Measurements from ENCODE around the gene FAS. TPM values are rescaled to one million over a fixed set of nuclear protein-coding genes. Genes with fewer than 3 reads are reported as not detected.

FAS gene
- polyA plus RNA-seq, 3 donors: 27.3 to 28.9 (median 27.9) TPM

DNA sequence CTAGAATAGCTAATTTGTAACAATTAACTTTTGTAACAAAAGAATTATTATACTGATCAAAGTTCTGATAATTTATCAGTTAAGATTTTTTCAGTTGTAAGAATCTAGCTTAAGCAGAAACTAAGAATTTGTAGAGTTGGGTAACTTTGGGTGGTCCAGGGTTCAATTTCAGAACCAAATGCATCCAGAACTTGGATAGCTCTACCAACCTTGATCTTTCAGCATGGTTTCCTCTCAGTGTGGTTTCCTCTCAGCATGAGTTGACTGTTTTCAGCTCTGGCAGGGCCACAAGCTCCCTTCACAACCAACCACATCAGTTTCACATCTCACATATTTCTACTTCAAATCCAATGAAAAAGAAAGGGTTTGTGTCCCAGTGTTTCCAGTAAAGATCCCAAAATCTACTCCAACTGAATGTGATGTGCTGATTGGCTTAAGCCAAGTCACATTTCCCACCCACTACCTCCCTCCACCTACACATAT is 3.3 kb upstream of the FAS start:
- TF ChIP-seq CTCF (IDR thresholded peaks at IDR 0.05): peak; percentile 56
- peak overlapping the region in 5 of 7 donors; percentile 2 to 82 (median 41) for H3K27ac Mint-ChIP-seq
- H3K27ac ChIP-seq (ENCODE audit: low read depth in 1 of 2, low read length in 2 of 2): peak overlapping the region in 1 of 2 donors; percentile 6

GRCh38 chr10:88987840-88988239 is 2.8 kb upstream of the FAS start:
- TF ChIP-seq CTCF (IDR thresholded peaks at IDR 0.05): no peak
- intact Hi-C loops (cut with micrococcal nuclease): no loop called here
- peaks cover 0 to 7% (median 0%) of the 10 kb centered on the region in 3 donors for H3K27me3 Mint-ChIP-seq (ENCODE audit: low read depth in 3 of 3)
- H3K36me3 Mint-ChIP-seq: peaks cover 3 to 6% of the 10 kb centered on the region in 2 donors
- H2AFZ ChIP-seq (ENCODE audit: insufficient read depth, low read depth, low read length, poor library complexity, severe bottlenecking): no peak overlapping the region
- H3K4me3 Mint-ChIP-seq: no peak overlapping the region
- no peaks in the 10 kb centered on the region for H3K27me3 ChIP-seq (ENCODE audit: control insufficient read depth in 2 of 2, insufficient read depth in 2 of 2, low read length in 2 of 2)
- H3K4me2 ChIP-seq (replicated peaks; ENCODE audit: extremely low read depth, low read length, poor library complexity, severe bottlenecking): no peak overlapping the region
- DNase-seq: no peak
- WGBS (ENCODE audit: insufficient coverage): 50% methylated on average over 1 of the region's 2 CpGs
- peaks cover 17% of the 10 kb centered on the region for H3K79me2 ChIP-seq (ENCODE audit: insufficient read depth, low read length)
- peaks cover 3 to 5% (median 4%) of the 10 kb centered on the region in 7 donors for H3K9me3 Mint-ChIP-seq
- no peak overlapping the region for H3K4me3 ChIP-seq (replicated peaks in 1 of 3; ENCODE audit: low read depth in 2 of 3, low read length in 3 of 3)
- H3K4me1 ChIP-seq (ENCODE audit: control insufficient read depth in 1 of 2, insufficient read depth in 2 of 2, low read length in 2 of 2): peaks cover 42 to 51% of the 10 kb centered on the region in 2 donors
- peaks cover 50% of the 10 kb centered on the region for H3K4me1 Mint-ChIP-seq
- H3K9me3 ChIP-seq (replicated peaks in 1 of 2; ENCODE audit: control insufficient read depth in 1 of 2, insufficient read depth in 1 of 2, low read length in 2 of 2): no peaks in the 10 kb centered on the region
- H4K20me1 ChIP-seq (ENCODE audit: insufficient read depth, low read length): peaks cover under 1% of the 10 kb centered on the region
- H3K27ac Mint-ChIP-seq: peak overlapping the region in 2 of 7 donors; percentile 2 to 8
- H3K9ac ChIP-seq (ENCODE audit: insufficient read depth, low read length, poor library complexity, severe bottlenecking): no peak overlapping the region
- no peaks in the 10 kb centered on the region for H3K36me3 ChIP-seq (replicated peaks in 1 of 2; ENCODE audit: control insufficient read depth in 1 of 2, insufficient read depth in 2 of 2, low read length in 2 of 2)
- H3K27ac ChIP-seq (ENCODE audit: low read depth in 1 of 2, low read length in 2 of 2): no peak overlapping the region

More for the DNA sequence above, 3.3 kb upstream of the FAS start:
- Histone ChIP-seq H3K27me3 (ENCODE audit: control insufficient read depth in 2 of 2, insufficient read depth in 2 of 2, low read length in 2 of 2) (no peaks in the 10 kb centered on the region), H3K79me2 (ENCODE audit: insufficient read depth, low read length) (peaks cover 11% of the 10 kb centered on the region), H3K4me1 (ENCODE audit: control insufficient read depth in 1 of 2, insufficient read depth in 2 of 2, low read length in 2 of 2) (peaks cover 37 to 46% of the 10 kb centered on the region in 2 donors), H4K20me1 (ENCODE audit: insufficient read depth, low read length) (no peaks in the 10 kb centered on the region), H3K4me3 (replicated peaks in 1 of 3; ENCODE audit: low read depth in 2 of 3, low read length in 3 of 3) (no peak overlapping the region), H3K4me2 (replicated peaks; ENCODE audit: extremely low read depth, low read length, poor library complexity, severe bottlenecking) (peak overlapping the region; percentile 5), H2AFZ (ENCODE audit: insufficient read depth, low read depth, low read length, poor library complexity, severe bottlenecking) (no peak overlapping the region), H3K36me3 (replicated peaks in 1 of 2; ENCODE audit: control insufficient read depth in 1 of 2, insufficient read depth in 2 of 2, low read length in 2 of 2) (no peaks in the 10 kb centered on the region), H3K9ac (ENCODE audit: insufficient read depth, low read length, poor library complexity, severe bottlenecking) (no peak overlapping the region), H3K9me3 (replicated peaks in 1 of 2; ENCODE audit: control insufficient read depth in 1 of 2, insufficient read depth in 1 of 2, low read length in 2 of 2) (no peaks in the 10 kb centered on the region)
- no peak for DNase-seq
- Mint-ChIP-seq H3K36me3 (peaks cover 3 to 7% of the 10 kb centered on the region in 2 donors), H3K4me3 (no peak overlapping the region), H3K4me1 (peaks cover 46% of the 10 kb centered on the region), H3K27me3 (ENCODE audit: low read depth in 3 of 3) (peaks cover 0 to 7% (median 0%) of the 10 kb centered on the region in 3 donors), H3K9me3 (peaks cover 3 to 5% (median 4%) of the 10 kb centered on the region in 7 donors)
- intact Hi-C loops (cut with micrococcal nuclease): no loop called here
